Measurements from ENCODE around the gene COL5A2. TPM values are rescaled to one million over a fixed set of nuclear protein-coding genes. Genes with fewer than 3 reads are reported as not detected.

COL5A2 gene
- total RNA-seq, 2 donors from 2014 or later = 21.0 to 29.9 TPM

DNA sequence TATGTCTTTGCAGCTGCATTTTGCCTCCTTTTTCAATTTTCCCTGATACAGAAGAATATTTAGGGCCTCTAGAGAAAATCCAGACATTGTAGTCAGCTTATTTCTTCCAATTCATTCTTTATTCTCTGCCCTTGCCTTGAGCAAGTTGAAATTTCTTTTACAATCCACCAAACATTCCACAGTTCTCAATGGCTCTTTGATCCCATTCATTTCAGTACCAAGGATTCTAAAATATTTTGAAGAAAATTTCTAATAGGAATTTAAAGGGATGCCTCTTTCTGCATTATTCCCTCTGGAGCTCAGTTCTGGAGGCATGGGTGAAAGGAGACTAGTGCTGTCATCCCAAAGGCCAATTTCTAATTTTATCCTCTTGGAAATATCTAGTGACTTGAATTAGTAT, 61.2 kb downstream of the COL5A2 start:
- DNase-seq (no peak), ATAC-seq (no peak)
- intact Hi-C loops (cut with DNase I) = no loop called here

DNA sequence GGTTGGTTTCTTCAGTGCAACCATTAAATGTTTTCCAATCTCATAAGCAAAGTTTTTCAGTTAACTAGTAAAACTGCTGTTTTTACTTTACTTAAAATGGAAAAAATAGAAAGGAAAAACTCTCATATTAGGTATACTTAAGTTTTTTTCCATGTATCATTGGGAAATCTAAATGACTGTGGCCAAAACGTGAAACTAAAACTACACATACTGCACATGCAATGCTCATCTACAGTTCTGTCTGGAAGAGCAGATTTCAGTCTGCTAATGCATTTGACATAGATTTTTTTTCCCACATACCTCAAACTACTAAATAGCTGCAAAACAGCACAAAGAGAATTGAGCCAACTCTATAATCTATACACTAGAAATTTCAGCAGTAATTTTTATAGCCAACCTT, 62.6 kb downstream of the COL5A2 start:
- intact Hi-C loops (cut with DNase I) = no loop called here
- DNase-seq = no peak

DNA sequence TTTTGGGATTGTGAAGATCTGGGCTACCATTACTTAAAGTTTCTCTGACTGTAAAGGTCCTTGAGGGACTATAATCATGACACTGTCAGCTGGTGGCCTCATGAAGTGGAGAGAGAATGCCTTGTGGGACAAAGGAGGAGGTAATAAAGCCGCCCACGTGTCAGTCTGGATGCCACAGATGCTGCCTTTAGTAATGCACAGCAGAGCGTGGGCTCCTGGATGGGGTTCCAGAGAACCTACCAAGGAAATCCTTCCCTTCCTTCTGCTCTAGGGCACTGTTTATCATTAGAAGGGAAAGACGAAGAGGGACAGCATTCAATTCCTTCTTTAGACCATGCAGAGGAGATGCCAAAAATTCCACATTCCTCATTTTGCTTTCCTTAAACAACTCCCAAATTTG, 63.5 kb downstream of the COL5A2 start:
- DNase-seq (no peak), ATAC-seq (peak in 1 of 2 donors; percentile 50)
- intact Hi-C loops (cut with DNase I) = no loop called here

More for the DNA sequence above, 62.6 kb downstream of the COL5A2 start:
- no peak for ATAC-seq

DNA sequence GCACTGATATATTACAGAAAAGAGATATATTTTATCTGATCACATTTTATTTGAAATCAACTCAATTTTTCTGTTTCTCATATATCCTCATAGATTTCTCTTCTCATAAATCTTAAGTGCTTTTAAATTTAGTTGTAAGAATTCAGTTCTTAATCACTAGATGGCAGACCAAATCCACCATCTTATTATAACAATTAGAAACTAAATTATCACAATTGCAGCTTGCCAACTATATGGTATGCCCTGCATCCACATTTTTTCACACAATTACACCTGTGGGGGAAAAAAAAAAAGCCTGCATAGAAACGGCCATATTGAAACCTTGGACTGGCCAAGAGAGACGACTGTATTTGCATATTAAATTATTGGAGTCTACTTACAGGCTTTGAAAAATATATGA, 64.4 kb downstream of the COL5A2 start:
- ATAC-seq (no peak), DNase-seq (no peak)
- intact Hi-C loops (cut with DNase I) = no loop called here

DNA sequence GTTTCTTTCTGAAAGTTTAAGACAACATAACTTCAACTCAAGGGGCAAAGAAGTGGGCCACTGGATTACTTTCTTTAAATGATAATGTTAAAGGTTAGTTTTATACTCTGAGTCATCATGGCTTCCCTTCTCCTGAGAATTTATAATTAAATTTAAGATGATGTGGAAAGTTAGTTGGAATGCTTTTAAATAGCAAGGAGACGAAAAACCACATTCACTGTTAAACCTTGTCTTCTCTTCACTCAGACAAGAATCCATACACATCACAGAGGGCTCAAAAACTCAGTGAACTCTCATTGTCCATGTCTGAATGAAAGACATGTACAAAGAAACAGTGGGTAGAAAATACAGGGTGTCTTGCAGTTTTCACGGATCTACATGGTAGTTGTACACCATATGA, 65.6 kb downstream of the COL5A2 start:
- ATAC-seq (no peak), DNase-seq (no peak)
- intact Hi-C loops (cut with DNase I) = no loop called here

DNA sequence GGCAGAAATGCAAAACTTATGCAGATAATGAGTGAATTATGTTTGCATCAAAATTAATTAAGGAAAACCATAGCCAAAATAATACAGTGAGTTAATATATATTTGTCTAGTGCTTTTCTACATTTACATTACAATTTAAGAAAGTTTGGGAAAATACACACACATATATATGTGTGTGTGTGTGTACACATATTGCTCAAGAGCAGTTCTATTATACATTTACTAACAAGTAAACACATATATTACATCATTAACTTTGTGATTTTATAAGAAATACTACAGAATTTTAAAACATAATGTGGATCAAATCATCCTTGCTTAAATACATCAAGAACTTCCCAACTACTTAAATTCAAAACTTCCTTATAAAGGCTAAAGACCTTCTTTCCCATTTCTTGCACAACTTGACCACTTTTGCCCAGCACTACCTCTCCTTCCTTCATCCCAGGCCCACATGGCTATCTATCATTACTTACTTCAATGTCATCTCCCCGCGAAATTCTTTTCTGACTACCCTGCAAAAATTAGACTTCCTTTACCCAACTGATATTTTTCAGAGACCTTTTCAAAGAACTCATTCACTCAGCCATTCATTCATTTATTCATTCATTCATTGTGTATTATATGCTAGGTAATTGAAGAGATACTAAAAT, 68.4 kb downstream of the COL5A2 start:
- intact Hi-C loops (cut with DNase I) = no loop called here
- DNase-seq (no peak), ATAC-seq (no peak)

DNA sequence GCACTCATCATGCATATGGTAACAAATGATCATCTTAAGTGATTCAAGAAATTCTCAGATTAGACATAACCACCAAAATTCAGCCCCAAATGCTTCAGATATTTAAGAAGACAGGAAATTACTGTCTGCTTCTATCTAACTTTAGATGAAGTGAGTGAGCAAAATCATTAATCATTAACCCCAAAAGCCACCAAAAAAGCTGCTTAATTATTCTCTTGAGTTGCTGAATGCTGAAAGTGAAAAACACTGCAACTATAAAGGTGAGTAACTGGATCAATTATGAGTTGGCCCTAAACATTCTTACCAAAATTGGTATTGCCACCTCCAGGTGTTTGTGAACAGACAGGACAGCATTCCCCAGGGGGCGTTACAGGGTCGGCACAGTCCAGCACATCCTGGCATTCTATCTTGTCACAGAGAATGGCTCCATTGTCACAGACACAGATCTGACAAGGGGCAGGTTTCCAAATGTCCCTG, 69.6 kb downstream of the COL5A2 start:
- intact Hi-C loops (cut with DNase I) = no loop called here
- no peak for DNase-seq
- ATAC-seq = no peak

DNA sequence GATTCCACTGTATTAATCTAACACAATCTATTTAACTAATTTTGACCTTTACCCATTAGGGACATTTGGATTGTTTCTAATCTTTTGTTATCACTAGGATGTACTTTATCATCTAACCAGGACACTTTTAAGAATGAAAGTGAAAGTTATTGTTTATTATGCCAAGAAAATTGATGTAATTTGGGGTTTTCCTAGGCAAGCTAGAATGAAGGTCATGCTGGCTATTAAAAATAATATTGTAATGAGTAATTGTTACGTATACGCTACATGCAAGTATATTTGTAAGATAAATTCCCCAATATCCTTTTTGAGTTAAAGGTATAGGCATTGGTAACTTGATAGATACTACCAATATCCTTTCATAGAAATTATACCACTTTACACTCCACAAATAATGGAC, 74.6 kb downstream of the COL5A2 start:
- DNase-seq = no peak
- intact Hi-C loops (cut with DNase I) = no loop called here
- no peak for ATAC-seq

DNA sequence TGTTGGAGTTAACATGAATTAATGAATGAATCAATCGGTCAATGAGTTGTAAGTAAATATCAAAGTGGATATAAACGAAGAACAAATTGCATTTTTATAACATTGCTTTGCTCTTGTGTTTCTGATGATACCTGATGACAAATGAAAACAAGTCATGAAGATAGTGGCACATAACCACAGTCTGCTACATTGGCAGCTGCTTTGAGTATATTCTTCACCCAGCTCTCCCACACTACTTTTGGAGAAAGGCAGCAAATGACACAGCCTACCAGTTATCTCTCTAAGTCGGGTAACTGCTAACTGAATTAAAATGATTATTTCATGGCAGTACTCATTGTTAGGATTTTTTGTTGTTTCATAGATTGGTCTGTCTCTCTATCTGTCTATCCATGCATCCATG, 76.8 kb downstream of the COL5A2 start:
- intact Hi-C loops (cut with DNase I) = no loop called here
- ATAC-seq (no peak), DNase-seq (no peak)

DNA sequence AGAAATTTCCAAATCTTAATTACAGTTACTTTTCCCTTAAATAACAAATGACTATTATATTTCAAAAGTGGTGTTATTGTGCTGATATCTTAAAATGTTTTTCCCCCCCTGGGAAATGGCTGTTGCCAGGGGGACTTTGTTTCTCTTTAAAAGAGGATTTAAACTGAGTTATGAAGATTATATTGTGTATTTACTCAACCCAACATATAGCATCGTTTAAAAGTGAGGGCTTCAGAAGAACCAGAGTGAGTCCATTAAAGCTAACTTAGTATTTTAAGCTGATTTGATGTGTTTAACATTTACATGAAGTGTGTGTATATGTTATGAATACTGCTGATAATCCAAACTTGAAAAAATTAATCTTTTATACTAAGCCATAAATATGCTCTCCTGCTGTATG, 81.6 kb downstream of the COL5A2 start:
- intact Hi-C loops (cut with DNase I) = no loop called here
- ATAC-seq (no peak), DNase-seq (no peak)

DNA sequence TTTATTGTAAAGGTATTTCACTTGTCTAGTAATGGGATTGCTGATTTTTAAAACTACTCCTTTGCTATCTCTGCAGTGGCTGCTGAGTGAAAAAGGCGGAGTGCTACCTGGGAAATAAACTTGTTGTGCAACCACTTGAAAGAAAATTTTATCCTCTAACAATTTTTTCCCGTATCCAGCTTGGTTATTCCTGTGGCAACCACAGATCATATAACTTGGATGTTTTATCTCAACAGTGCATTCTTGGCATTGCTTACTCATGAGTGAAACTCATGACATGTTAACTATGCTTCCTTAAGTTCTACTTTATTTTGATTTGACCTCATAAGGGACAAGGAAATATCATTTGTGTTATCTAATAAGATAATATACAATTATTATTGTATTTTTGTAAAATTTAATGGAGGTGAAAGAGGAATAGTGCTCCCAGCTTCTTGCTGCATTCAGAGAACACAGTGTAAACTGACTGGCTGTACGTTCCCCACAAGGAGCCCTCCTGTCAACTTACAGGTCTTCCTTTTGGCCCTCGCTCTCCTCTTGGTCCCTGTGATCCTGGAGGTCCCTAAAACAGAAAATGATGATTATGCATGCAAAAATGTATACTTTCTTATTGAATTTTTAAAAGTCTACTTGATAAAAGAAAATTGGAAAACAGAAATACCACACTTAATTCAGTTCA, 82.7 kb downstream of the COL5A2 start:
- DNase-seq (no peak), ATAC-seq (peak in 1 of 2 donors; percentile 63)
- intact Hi-C loops (cut with DNase I) = no loop called here

DNA sequence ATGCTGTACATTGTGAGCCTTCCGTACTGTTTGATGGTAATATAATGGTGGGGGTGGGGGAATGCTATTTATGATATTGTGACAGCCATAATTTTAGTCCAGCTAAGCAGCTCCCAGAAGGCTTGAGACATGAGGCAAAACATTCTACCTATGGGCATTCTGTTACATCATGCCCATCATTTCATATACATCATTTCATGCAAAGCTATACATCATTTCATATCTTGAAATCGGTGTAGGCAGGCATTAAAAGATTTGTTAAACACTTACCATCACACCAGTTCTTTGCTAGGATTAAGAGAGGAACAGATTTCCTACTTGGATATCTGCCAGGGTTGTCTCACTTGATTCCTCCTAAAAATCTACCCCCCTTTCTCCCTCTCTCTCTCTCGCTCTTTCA, 84.5 kb downstream of the COL5A2 start:
- DNase-seq = no peak
- ATAC-seq = no peak
- intact Hi-C loops (cut with DNase I) = loop anchor here in 1 of 2 donors (2.0 kb wide), 1 partner anchor 194 kb away; no protein-coding TSS in a partner anchor

DNA sequence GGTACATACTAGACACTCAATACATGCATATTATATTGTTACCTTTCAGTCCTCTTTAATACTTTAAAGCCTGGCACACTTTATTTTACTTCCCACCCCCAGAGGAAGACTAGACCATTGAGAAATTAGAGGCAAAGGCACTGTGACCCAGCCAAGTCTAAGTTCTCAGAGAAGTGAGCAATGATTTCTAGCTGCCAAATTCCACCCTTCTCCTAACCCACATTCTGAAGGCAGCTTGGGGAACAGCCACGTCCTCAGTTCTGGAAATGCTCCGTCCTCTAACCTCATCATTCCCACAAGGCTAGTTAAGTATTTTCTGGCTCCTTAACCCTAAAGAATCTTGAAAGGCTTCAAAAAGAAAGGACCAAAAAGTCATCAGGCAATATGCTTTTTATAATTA, 86.6 kb downstream of the COL5A2 start:
- peak; percentile 82 to 91 for ATAC-seq
- DNase-seq = peak; percentile 35
- intact Hi-C loops (cut with DNase I) = loop anchor here in 1 of 2 donors (5.0 kb wide), 1 partner anchor 319 kb away; no protein-coding TSS in a partner anchor

DNA sequence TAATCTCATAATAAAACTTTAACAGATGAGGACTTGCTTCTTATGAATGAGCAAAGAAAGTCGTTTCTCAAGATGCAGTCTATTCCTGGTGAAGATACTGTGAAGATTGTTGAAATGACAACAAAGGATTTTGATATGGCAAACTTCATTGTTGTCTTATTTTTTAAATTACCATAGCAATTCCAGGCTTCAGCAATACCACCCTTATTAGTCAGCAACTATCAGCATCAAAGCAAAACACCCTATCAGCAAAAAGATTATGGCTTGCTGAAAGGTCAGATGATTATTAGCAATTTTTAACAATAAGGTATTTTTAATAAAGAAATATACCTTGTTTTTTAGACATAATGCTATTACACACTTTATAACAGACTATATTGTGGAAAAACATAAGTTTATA, 88.3 kb downstream of the COL5A2 start:
- DNase-seq (no peak), ATAC-seq (no peak)
- intact Hi-C loops (cut with DNase I) = loop anchor here in 1 of 2 donors (5.0 kb wide), 1 partner anchor 321 kb away; no protein-coding TSS in a partner anchor

DNA sequence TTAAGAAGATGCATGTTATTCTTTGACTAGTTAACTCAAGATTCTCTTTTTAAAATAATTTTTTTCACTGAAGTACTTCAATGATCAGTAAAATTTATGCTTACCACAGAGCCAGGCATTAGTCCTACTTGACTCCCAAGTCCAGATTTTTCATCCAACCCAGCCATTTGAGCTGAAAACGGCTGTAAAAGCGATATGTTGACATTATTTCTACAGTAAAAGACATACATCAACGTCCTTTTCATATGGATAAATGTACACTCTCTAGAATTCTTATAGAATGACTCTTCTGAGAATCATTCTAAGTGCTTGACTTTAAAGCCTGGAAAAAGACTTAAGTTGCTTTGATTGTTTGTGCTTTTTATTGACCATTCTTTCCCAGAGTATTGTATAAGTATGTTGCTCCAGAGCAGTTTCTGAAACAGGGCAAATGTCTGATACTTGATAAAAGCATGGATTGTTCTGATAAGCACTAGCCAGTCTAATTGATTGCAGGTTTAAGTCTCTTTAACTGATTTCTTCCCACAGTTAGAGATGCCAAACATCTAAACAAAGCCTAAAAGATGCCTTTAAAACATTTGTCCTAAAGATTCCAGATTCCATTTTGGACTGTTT, 90.9 kb downstream of the COL5A2 start:
- intact Hi-C loops (cut with DNase I) = no loop called here
- no peak for ATAC-seq
- no peak for DNase-seq

DNA sequence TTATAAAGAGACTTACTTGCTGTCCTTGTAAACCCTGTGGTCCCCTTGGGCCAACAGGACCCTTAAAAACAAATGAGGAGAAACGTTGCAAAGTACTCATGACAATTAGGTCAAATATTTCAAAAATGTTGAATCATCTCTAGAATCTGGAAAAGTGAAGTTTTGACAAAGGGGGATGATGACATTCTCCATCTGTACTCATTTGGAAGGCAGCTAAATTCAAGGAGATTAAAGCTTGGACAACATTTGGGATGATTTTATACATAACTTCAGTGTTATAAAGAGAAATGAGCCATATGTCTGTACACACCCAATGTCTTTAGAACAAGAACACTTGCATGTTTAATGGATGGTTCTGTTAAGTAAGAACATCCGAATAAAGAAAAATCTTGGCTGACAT, 92.9 kb downstream of the COL5A2 start:
- DNase-seq (no peak), ATAC-seq (peak in 1 of 2 donors; percentile 23)
- intact Hi-C loops (cut with DNase I) = no loop called here

DNA sequence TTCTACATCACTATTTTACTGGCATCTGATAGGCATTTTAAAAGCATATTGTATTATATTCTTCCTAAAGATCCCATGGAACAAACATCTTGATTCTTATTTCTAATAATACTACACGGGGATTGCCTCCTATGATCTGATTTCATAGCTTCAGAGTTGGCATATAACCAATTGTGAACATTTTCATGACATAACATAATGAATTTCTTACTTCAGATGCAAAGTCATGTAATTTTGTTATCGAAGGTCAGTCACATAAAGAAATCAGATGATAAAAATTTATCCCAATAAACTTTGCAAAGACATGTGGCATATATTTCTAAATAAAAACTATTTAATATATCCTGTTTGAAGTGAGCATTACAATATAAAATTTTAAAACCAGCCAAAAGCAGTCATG, 93.3 kb downstream of the COL5A2 start:
- no peak for ATAC-seq
- DNase-seq = no peak
- intact Hi-C loops (cut with DNase I) = no loop called here

DNA sequence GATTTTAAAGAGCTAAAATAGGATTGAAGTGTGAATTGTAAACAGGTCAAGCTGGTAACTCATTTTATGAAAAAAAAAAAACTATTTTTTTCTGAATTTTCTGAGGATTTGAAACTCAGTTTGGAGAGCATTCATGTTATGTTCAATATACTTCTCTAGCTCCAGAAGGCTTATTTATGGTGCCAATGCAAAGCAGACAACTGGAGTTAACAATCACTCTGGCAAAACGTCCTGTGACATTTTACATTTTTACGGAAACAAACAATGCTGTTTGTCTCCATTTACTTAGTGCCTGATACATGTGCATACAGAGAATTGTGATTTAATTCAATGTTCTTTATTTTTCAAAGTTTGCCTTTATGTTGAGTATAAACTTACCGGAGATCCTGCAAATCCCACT, 96.0 kb downstream of the COL5A2 start:
- intact Hi-C loops (cut with DNase I) = no loop called here
- ATAC-seq (no peak), DNase-seq (no peak)

DNA sequence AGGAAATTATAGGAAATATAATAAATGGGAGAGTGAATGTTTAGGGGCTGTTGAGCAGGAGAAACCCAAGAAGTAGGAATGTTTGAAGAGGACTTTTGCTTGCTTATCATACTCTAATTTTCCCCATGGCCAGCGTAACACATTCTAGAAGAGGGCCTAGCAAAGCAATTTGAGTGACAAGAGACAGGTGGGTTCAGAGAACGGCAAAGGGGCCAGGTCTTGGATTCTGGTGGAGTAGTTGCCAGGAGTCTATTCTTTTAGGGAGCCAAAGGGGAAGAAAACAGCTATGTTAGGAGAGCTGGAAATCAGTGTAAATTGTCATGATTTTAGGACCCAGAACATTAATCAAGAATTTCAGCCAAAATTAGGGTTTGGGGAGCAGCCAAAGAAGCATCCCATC, 96.5 kb downstream of the COL5A2 start:
- DNase-seq (no peak), ATAC-seq (no peak)
- intact Hi-C loops (cut with DNase I) = no loop called here

DNA sequence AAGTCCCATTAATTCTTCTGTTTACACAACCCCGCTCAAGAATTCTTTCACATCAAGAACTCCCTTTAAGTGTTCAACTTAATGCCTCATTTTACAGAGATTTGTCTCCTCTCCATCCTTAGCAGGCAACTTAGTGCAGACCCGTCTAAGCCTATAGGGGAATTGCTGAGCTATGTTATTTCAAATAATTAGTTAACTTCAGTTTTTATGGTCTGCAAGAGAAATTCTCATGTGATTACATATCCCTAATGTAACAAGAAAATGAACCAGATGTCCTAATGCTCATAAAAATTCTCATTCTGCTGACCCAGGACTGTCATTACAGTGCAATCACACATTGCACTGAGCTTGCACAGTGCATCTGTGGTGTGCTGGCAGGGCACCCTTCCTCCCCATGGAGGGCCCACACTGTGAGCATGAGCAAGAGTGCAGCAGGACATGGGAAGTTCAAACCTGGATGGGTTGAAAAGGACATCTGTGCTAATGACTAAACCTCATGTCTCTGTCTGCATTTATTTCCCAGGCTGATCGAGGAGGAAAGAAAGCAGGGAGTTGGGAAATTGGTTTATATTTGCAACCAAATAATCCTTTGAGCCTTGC, 97.1 kb downstream of the COL5A2 start:
- intact Hi-C loops (cut with DNase I) = no loop called here
- ATAC-seq (peak in 1 of 2 donors; percentile 82), DNase-seq (no peak)

Measured in left cardiac atrium (tissue), 4 donors.